Fibroblast of lung (primary cell): ENCODE measurements around the gene ADGRE1. TPM values are rescaled to one million over a fixed set of nuclear protein-coding genes. Genes with fewer than 3 reads are reported as not detected.
"Not testable (repeated sequence)": the region's sequence is repeated elsewhere in the genome, so short reads cannot be mapped to it uniquely, and the experiment has no call there.

Experiments
- DNase-seq, 2 donors: peaks; one replicate each; pipeline versions ENCODE4 v3.0.0 to v3.0.0-alpha.2; 2010; ENCODE audit warnings: low read depth in 2 of 2
- H2AFZ ChIP-seq: 2 replicates; pipeline ENCODE4 v1.5.1; 2012; ENCODE audit warnings: low read length, control low read depth, inconsistent platforms
- H3K27ac ChIP-seq: 2 replicates; pipeline ENCODE4 v1.5.1; 2011; ENCODE audit warnings: low read length, control low read depth; ENCODE audit not compliant: insufficient read depth
- H3K27me3 ChIP-seq: 2 replicates; pipeline ENCODE4 v1.5.1; 2011; ENCODE audit warnings: mild to moderate bottlenecking, low read length; ENCODE audit not compliant: control insufficient read depth, insufficient read depth
- H3K36me3 ChIP-seq: 2 replicates; pipeline ENCODE4 v1.5.1; 2011; ENCODE audit warnings: low read length; ENCODE audit not compliant: control insufficient read depth, insufficient read depth
- H3K4me1 ChIP-seq: 2 replicates; pipeline ENCODE4 v1.5.1; 2011; ENCODE audit warnings: low read length; ENCODE audit not compliant: control insufficient read depth, insufficient read depth; ENCODE audit errors: extremely low read depth
- H3K4me2 ChIP-seq: 2 replicates; pipeline ENCODE4 v1.5.1; 2011; ENCODE audit warnings: low read length, control low read depth; ENCODE audit not compliant: insufficient read depth; ENCODE audit errors: extremely low read depth
- H3K4me3 ChIP-seq, 4 experiments: fragments of 200-600 bp in 1 of 4; sonication (generic) in 1 of 4; replicated peaks in 1 of 4; 2 replicates each; pipeline ENCODE4 v1.5.1; 2011 to 2016; ENCODE audit warnings: low read length in 4 of 4, low read depth in 3 of 4, mild to moderate bottlenecking in 3 of 4, control low read depth in 2 of 4, inconsistent platforms in 1 of 4, mixed read lengths in 1 of 4; ENCODE audit not compliant: insufficient read depth in 1 of 4; ENCODE audit errors: control extremely low read depth in 1 of 4
- H3K79me2 ChIP-seq: 2 replicates; pipeline ENCODE4 v1.5.1; 2012; ENCODE audit warnings: mild to moderate bottlenecking, low read length, inconsistent platforms; ENCODE audit not compliant: control insufficient read depth, insufficient read depth
- H3K9ac ChIP-seq: 2 replicates; pipeline ENCODE4 v1.5.1; 2011; ENCODE audit warnings: mild to moderate bottlenecking, low read length, control low read depth; ENCODE audit not compliant: insufficient read depth
- H3K9me3 ChIP-seq: 2 replicates; pipeline ENCODE4 v1.5.1; 2012; ENCODE audit warnings: low read depth, low read length; ENCODE audit not compliant: control insufficient read depth, insufficient read depth
- H4K20me1 ChIP-seq: 2 replicates; pipeline ENCODE4 v1.5.1; 2011; ENCODE audit warnings: low read length; ENCODE audit not compliant: control insufficient read depth, insufficient read depth; ENCODE audit errors: extremely low read depth
- CTCF ChIP-seq, 2 donors: IDR thresholded peaks in 1 of 2; conservative IDR thresholded peaks in 1 of 2; 1 replicate in 1 of 2; 2 replicates in 1 of 2; pipeline ENCODE4 v1.5.1; 2011 to 2012; ENCODE audit warnings: low read length in 2 of 2, control low read depth in 1 of 2, inconsistent platforms in 1 of 2, low read depth in 1 of 2, mild to moderate bottlenecking in 1 of 2
- EZH2 ChIP-seq: IDR thresholded peaks from 2 replicates; pipeline ENCODE4 v1.5.1; 2012; ENCODE audit warnings: low read length, control low read depth, mild to moderate bottlenecking; ENCODE audit errors: missing control alignments
- polyA plus RNA-seq, 2 donors: library from polyadenylated mRNA; depleted of rRNA in 1 of 2; stranded (reverse) in 1 of 2; unstranded in 1 of 2; fragments of >200 nt; gene quantifications; 2 replicates each; pipeline ENCODE4 v1.2.1, GENCODE V29; 2011 to 2012; ENCODE audit warnings: missing spikeins in 1 of 2
- total RNA-seq: library from RNA; depleted of rRNA; stranded (reverse); fragments of >200 nt; gene quantifications from 2 replicates; pipeline ENCODE4 v1.2.1, GENCODE V29; 2014

ADGRE1 gene
- total and polyA plus RNA-seq, 2 donors (not counting 1 experiment from before 2014, with no cell fraction given) = under 0.01 TPM; not detected in 1

- H2AFZ ChIP-seq = no peak overlapping the region
- no peaks in the 10 kb centered on the region for H3K9me3 ChIP-seq
- no peaks in the 10 kb centered on the region for H3K27me3 ChIP-seq
- TF ChIP-seq EZH2 = no peak
- no peak for TF ChIP-seq CTCF (conservative IDR thresholded peaks at IDR 0.05 in 1 of 2, IDR thresholded peaks at IDR 0.05 in 1 of 2; ENCODE audit: low read depth in 1 of 2, low read length in 2 of 2)
- no peaks in the 10 kb centered on the region for H4K20me1 ChIP-seq
- no peak overlapping the region for H3K27ac ChIP-seq
- no peaks in the 10 kb centered on the region for H3K36me3 ChIP-seq
- H3K4me2 ChIP-seq = no peak overlapping the region
- H3K79me2 ChIP-seq = no peaks in the 10 kb centered on the region
- no peak overlapping the region for H3K4me3 ChIP-seq
- H3K4me1 ChIP-seq = no peaks in the 10 kb centered on the region
- no peak for DNase-seq
- no peak overlapping the region for H3K9ac ChIP-seq
Observed at GRCh38 chr19:6866741-6867151, 20.6 kb upstream of the ADGRE1 start.

- no peak overlapping the region for H3K4me2 ChIP-seq
- no peaks in the 10 kb centered on the region for H3K9me3 ChIP-seq
- H3K4me3 ChIP-seq = no peak overlapping the region
- no peak for TF ChIP-seq EZH2
- TF ChIP-seq CTCF (conservative IDR thresholded peaks at IDR 0.05 in 1 of 2, IDR thresholded peaks at IDR 0.05 in 1 of 2; ENCODE audit: low read depth in 1 of 2, low read length in 2 of 2) = no peak
- no peaks in the 10 kb centered on the region for H3K36me3 ChIP-seq
- no peaks in the 10 kb centered on the region for H3K4me1 ChIP-seq
- H3K27ac ChIP-seq = no peak overlapping the region
- H2AFZ ChIP-seq = no peak overlapping the region
- no peak overlapping the region for H3K9ac ChIP-seq
- no peaks in the 10 kb centered on the region for H4K20me1 ChIP-seq
- no peaks in the 10 kb centered on the region for H3K27me3 ChIP-seq
- no peak for DNase-seq
- H3K79me2 ChIP-seq = no peaks in the 10 kb centered on the region
Observed at GRCh38 chr19:6868351-6868750, 19.0 kb upstream of the ADGRE1 start.

GRCh38 chr19:6869151-6869882, 18.1 kb upstream of the ADGRE1 start:
- H3K36me3 ChIP-seq, H3K4me1 ChIP-seq, H3K27me3 ChIP-seq, H4K20me1 ChIP-seq, H3K4me3 ChIP-seq, H2AFZ ChIP-seq, H3K9ac ChIP-seq, H3K4me2 ChIP-seq, H3K9me3 ChIP-seq, H3K79me2 ChIP-seq, DNase-seq, H3K27ac ChIP-seq: not testable (repeated sequence)
